MM.1S (cell line): ENCODE measurements around the gene NREP.
"Not testable (repeated sequence)": the region's sequence is repeated elsewhere in the genome, so short reads cannot be mapped to it uniquely, and the experiment has no call there.

Source experiments
- DNase-seq: peaks from one replicate; pipeline ENCODE4 v3.0.0-alpha.2; 2015
- H2AFZ ChIP-seq: fragments of 300-600 bp; sonication (generic); 2 replicates; pipeline ENCODE4 v1.6.0; 2016; ENCODE audit warnings: antibody characterized with exemption, low read length
- H3F3A ChIP-seq: fragments of 300-600 bp; sonication (generic); 2 replicates; pipeline ENCODE4 v1.6.1; 2016; ENCODE audit warnings: mild to moderate bottlenecking, antibody characterized with exemption, low read length, moderate library complexity, mixed read lengths; ENCODE audit not compliant: insufficient read depth
- H3K27ac ChIP-seq: fragments of 300-600 bp; sonication (generic); 2 replicates; pipeline ENCODE4 v1.5.1; 2016; ENCODE audit warnings: mild to moderate bottlenecking, low read length
- H3K27me3 ChIP-seq: fragments of 300-600 bp; sonication (generic); replicated peaks from 2 replicates; pipeline ENCODE4 v1.6.0; 2016; ENCODE audit warnings: low read length; ENCODE audit not compliant: insufficient read depth
- H3K36me3 ChIP-seq: fragments of 300-600 bp; sonication (generic); replicated peaks from 2 replicates; pipeline ENCODE4 v1.6.1; 2016; ENCODE audit warnings: mild to moderate bottlenecking, low read length, mixed read lengths; ENCODE audit not compliant: insufficient read depth
- H3K4me1 ChIP-seq: fragments of 300-600 bp; sonication (generic); 2 replicates; pipeline ENCODE4 v1.6.1; 2016; ENCODE audit warnings: low read length, mixed read lengths
- H3K4me2 ChIP-seq: fragments of 300-600 bp; sonication (generic); 2 replicates; pipeline ENCODE4 v1.6.0; 2016; ENCODE audit warnings: low read depth, low read length
- H3K4me3 ChIP-seq: fragments of 300-600 bp; sonication (generic); 2 replicates; pipeline ENCODE4 v1.5.1; 2016; ENCODE audit warnings: low read length, mixed read lengths
- H3K79me2 ChIP-seq: fragments of 300-600 bp; sonication (generic); 2 replicates; pipeline ENCODE4 v1.6.1; 2016; ENCODE audit warnings: mixed run types, low read length, mixed read lengths
- H3K9ac ChIP-seq: fragments of 300-600 bp; sonication (generic); 2 replicates; pipeline ENCODE4 v1.6.1; 2016; ENCODE audit warnings: low read length, mixed read lengths
- H3K9me2 ChIP-seq: fragments of 300-600 bp; sonication (generic); replicated peaks from 2 replicates; pipeline ENCODE4 v1.6.1; 2016; ENCODE audit warnings: mild to moderate bottlenecking, low read length, mixed read lengths; ENCODE audit not compliant: insufficient read depth
- H3K9me3 ChIP-seq: fragments of 300-600 bp; sonication (generic); replicated peaks from 2 replicates; pipeline ENCODE4 v1.6.1; 2016; ENCODE audit warnings: mild to moderate bottlenecking, low read length, mixed read lengths; ENCODE audit not compliant: insufficient read depth
- H4K20me1 ChIP-seq: fragments of 300-600 bp; sonication (generic); 2 replicates; pipeline ENCODE4 v1.6.1; 2016; ENCODE audit warnings: mild to moderate bottlenecking, low read length, moderate library complexity, mixed read lengths; ENCODE audit not compliant: insufficient read depth
- CTCF ChIP-seq: fragments of 300-600 bp; sonication (generic); IDR thresholded peaks from 2 replicates; pipeline ENCODE4 v1.5.1; 2016; ENCODE audit warnings: antibody characterized with exemption, low read length, mixed read lengths
- EZH2 ChIP-seq: fragments of 300-600 bp; sonication (generic); optimal IDR thresholded peaks from 2 replicates; pipeline ENCODE3; 2017; ENCODE audit warnings: low read depth, mild to moderate bottlenecking, antibody characterized with exemption, low read length, mixed read lengths
- EZH2phosphoT487 ChIP-seq: fragments of 300-600 bp; sonication (generic); IDR thresholded peaks from 2 replicates; pipeline ENCODE4 v1.6.1; 2018; ENCODE audit warnings: antibody characterized with exemption, low read length

NREP gene

GRCh38 chr5:111720333-111720890 lies 36.6 kb downstream of the NREP start:
- Histone ChIP-seq H3K4me1 (no peaks in the 10 kb centered on the region), H3K9ac (no peak overlapping the region), H4K20me1 (no peaks in the 10 kb centered on the region), H3K79me2 (no peaks in the 10 kb centered on the region), H3F3A (no peaks in the 10 kb centered on the region), H3K9me2 (0 out of 2 replicates have a peak, but pooled peaks cover under 1% of the 10 kb centered on the region), H3K36me3 (no peaks in the 10 kb centered on the region), H3K27ac (no peak overlapping the region), H3K4me3 (no peak overlapping the region), H3K9me3 (no peaks in the 10 kb centered on the region), H2AFZ (no peak overlapping the region), H3K4me2 (no peak overlapping the region), H3K27me3 (no peaks in the 10 kb centered on the region)
- TF ChIP-seq EZH2 (no peak), CTCF (no peak), EZH2phosphoT487 (no peak)
- no peak for DNase-seq

GRCh38 chr5:111719773-111720172 lies 37.2 kb downstream of the NREP start:
- no peaks in the 10 kb centered on the region for H3K9me2 ChIP-seq
- no peak for DNase-seq
- H3K27ac ChIP-seq, result no peak overlapping the region
- no peak overlapping the region for H3K4me2 ChIP-seq
- H3K79me2 ChIP-seq, result no peaks in the 10 kb centered on the region
- TF ChIP-seq EZH2phosphoT487, result no peak
- H3K4me1 ChIP-seq, result no peaks in the 10 kb centered on the region
- H3K9ac ChIP-seq, result no peak overlapping the region
- H3F3A ChIP-seq, result no peaks in the 10 kb centered on the region
- H3K4me3 ChIP-seq, result no peak overlapping the region
- no peaks in the 10 kb centered on the region for H3K36me3 ChIP-seq
- H2AFZ ChIP-seq, result no peak overlapping the region
- no peaks in the 10 kb centered on the region for H4K20me1 ChIP-seq
- no peaks in the 10 kb centered on the region for H3K27me3 ChIP-seq
- no peaks in the 10 kb centered on the region for H3K9me3 ChIP-seq

- H3K9ac ChIP-seq, H3K79me2 ChIP-seq, H3K4me3 ChIP-seq, H3K27me3 ChIP-seq, H3K4me2 ChIP-seq, H3F3A ChIP-seq, H3K27ac ChIP-seq, H3K36me3 ChIP-seq, H3K9me2 ChIP-seq, H2AFZ ChIP-seq, H3K9me3 ChIP-seq, DNase-seq, H4K20me1 ChIP-seq, H3K4me1 ChIP-seq: not testable (repeated sequence)
These were observed 40.2 kb downstream of the NREP start for GRCh38 chr5:111716789-111717188.

GRCh38 chr5:111707630-111708164 lies 49.3 kb downstream of the NREP start:
- Histone ChIP-seq H3K9me3 (no peaks in the 10 kb centered on the region), H3K27ac (no peak overlapping the region), H3K27me3 (no peaks in the 10 kb centered on the region), H3F3A (peaks cover 11% of the 10 kb centered on the region), H3K4me2 (no peak overlapping the region), H4K20me1 (no peaks in the 10 kb centered on the region), H3K9ac (no peak overlapping the region), H3K4me3 (no peak overlapping the region), H3K79me2 (no peaks in the 10 kb centered on the region), H3K36me3 (no peaks in the 10 kb centered on the region), H3K9me2 (no peaks in the 10 kb centered on the region), H3K4me1 (peaks cover 13% of the 10 kb centered on the region), H2AFZ (no peak overlapping the region)
- no peak for DNase-seq
- TF ChIP-seq EZH2phosphoT487 (no peak), EZH2 (no peak), CTCF (no peak)
